NCI-H2029 (cell line): ENCODE results near the gene DBX2.
"Not testable (repeated sequence)": the region's sequence is repeated elsewhere in the genome, so short reads cannot be mapped to it uniquely, and the experiment has no call there.

Source experiments
- DNase-seq: peaks from one replicate; lab custom pipeline; 2025; lab: John Stamatoyannopoulos, UW

DBX2 gene

DNA sequence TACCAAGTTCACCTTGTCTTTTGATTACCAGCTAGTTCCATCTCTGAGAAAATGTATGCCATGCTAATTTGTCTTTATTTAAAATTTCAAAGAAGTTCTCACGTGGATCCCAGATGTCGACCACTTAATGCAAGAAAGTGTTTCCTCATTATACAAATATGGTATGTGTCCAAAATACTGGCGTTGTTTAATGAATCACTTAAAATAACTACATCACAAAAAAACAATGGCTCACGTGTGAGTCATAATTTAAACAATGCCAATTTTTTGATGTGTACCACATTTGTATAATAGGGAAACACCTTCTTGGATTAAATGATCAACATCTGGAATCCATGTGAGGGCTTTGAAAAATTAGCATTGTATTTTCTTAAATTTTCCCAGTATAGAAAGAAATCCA, 40.8 kb downstream of the DBX2 start:
- DNase-seq: no peak

GRCh38 chr12:45008211-45008610, 42.7 kb downstream of the DBX2 start:
- DNase-seq: no peak

DNA sequence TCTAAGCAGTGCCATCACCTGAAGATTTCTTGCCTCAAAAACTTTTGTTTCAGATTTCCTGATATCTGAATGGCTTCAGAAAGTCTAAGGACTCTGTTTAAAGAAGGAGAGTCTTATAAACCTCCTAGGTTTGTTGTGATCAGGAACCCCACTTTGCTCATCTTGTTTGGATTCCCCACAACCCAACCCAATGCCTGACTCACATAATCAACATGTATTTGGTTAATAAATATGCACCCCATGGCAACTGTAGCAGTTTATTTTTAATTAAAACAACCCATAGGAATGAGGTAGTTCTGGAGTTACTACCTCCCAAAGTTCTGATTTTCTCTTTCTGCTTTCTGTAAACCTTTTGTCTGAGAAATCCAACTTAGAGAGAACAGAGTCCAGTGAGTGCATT, 51.5 kb downstream of the DBX2 start:
- no peak for DNase-seq

DNA sequence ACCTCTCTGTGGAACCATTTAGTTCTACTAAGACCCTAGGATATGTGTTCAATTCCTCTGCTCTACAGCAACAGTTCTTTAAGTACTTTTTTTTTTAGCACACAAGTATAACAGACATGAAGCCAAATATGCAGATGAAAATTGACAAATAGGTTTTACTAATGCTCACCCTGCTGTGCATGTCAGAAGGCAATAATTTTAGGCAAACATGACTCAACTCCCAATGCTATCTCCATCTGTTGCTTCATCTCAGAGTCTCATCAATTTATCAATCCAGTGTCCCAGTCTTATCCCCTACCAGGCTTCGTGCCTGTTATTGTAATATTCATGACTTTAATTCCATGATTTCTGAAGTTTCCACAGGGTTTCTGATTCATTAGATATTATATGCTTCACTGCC, 57.7 kb downstream of the DBX2 start:
- no peak for DNase-seq

- DNase-seq: not testable (repeated sequence)
These were observed 66.0 kb downstream of the DBX2 start for GRCh38 chr12:44984863-44985262.

DNA sequence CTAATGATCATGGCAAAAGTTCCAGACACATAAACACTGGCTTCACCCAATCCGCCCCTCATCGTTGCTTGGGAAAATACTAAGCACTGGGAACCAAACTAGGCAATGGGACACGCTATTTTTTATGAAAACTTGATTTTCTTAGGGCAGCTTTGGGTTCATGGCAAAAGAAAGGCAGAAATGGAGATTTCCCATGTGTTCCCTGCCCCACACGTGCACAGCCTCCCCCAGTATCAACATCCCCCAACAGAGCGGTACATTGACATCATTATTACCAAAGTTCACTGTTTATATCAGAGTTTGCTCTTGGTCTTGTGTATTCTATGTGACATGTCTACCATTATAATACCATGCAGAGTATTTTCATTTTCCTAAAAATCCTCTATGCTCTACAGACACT, 71.0 kb downstream of the DBX2 start:
- no peak for DNase-seq

DNA sequence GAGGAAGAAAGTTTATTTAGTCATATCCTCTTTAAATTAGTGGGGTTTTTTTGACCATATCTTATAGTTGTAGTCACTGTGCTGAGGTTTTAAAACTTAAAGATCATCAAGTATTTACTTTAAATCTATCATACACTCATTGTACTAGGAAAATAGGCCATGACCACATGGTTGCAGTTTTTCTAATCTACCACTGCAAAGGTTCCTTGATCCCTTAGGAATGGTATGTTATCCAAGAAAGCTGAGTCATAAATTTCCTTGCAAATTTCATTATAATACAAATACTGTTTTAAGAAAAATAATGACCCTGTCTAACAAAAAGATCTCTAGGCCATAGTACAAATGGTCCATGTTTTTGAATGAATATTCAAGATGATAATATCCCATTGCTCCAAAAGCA, 74.7 kb downstream of the DBX2 start:
- DNase-seq: no peak

DNA sequence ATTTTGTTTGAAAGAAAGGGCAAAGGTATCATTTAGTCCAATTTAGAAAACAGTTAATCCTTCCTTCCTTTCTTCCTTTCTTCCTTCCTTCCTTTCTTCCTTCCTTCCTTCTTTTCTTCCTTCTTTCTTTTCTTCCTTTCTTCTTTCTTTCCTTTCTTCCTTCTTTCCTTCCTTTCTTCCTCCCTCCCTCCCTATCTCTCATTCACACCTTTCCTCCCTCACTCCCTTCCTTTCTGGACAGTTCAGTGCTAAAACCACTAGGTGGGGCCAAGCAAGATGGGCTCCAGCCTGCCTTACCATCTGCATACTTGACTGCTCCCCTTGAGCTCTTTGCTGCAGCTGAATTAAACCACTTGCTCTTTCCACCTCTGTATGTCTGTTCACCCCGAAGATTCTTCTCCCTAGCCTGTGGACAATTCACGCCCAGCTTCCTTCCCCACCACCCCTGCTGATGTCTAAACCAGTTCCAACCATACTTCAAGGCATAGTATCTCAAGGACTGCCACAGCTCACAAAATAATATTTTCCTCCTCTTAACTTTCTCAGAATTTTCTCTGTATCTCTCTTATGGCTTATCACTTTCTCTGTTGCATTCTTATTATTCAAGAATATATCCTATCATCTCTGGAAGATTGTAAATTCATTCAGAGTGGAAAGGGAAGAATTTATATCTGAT, 78.0 kb downstream of the DBX2 start:
- no peak for DNase-seq

DNA sequence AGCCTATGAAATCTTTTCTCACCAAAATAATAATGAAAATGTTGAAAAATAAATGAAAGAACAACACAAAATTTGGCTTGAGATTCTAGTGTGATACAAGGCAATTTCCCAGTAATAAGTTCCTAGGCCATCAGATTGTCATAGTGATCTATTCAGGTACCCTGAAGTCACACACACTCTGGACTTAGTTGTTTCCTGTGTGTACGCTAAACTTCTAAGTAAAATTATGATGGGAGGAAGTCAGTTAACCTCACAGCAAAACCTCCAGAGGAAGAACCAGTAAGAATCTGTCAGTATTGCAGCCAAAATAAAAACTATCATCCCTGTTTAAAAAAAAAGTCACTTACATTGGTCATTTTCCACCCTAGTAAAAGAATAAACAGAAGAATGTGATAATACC, 81.9 kb downstream of the DBX2 start:
- no peak for DNase-seq
